K562 (cell line): ENCODE measurements around the gene ACAT1. TPM values are rescaled to one million over a fixed set of nuclear protein-coding genes. Genes with fewer than 3 reads are reported as not detected.

Source experiments
- BDP1 ChIP-seq: IDR thresholded peaks from 3 replicates; pipeline ENCODE4 v1.6.1; 2011; ENCODE audit not compliant: insufficient read length, insufficient read depth
- C11orf30 ChIP-seq: fragments of 450-650 bp; IDR thresholded peaks from 2 replicates; pipeline ENCODE4 v1.6.1; 2016; ENCODE audit warnings: low read depth, mild to moderate bottlenecking
- KHSRP ChIP-seq: fragments of 450-650 bp; IDR thresholded peaks from 2 replicates; pipeline ENCODE4 v1.6.1; 2017
- NFIX ChIP-seq: fragments of 250-450 bp; sonication (Bioruptor Pico); IDR thresholded peaks from 2 replicates; pipeline ENCODE4 v1.4.0; 2020; ENCODE audit warnings: low read depth, mild to moderate bottlenecking, moderate library complexity
- OTX1 ChIP-seq: fragments of 450-650 bp; formaldehyde crosslinking; IDR thresholded peaks from 2 replicates; pipeline ENCODE4 v1.4.0; 2022; ENCODE audit warnings: mild to moderate bottlenecking
- RBM34 ChIP-seq: fragments of 200-400 bp; formaldehyde crosslinking; IDR thresholded peaks from 2 replicates; pipeline ENCODE4 v1.6.1; 2018; ENCODE audit warnings: low read length, borderline replicate concordance; ENCODE audit not compliant: insufficient read depth
- SMARCE1 ChIP-seq: fragments of 450-650 bp; IDR thresholded peaks from 2 replicates; pipeline ENCODE4 v1.7.1; 2016; ENCODE audit warnings: mild to moderate bottlenecking
- THRB ChIP-seq: fragments of 450-650 bp; formaldehyde crosslinking; conservative IDR thresholded peaks from 2 replicates; pipeline ENCODE4 v1.4.0; 2022; ENCODE audit warnings: mild to moderate bottlenecking, missing genetic modification characterization
- ZBTB33 ChIP-seq: sonication (generic); formaldehyde crosslinking; IDR thresholded peaks from 2 replicates; pipeline ENCODE4 v1.8.1; 2023; ENCODE audit warnings: mild to moderate bottlenecking, missing genetic modification reagents
- polyA plus RNA-seq, 8 experiments: library from polyadenylated mRNA; depleted of rRNA in 4 of 8; stranded (reverse) in 5 of 8; unstranded in 3 of 8; fragments of >200 nt; fragmentation: Nextera tagmentation in 2 of 8; fragmentation: Illumina TruSeq in 1 of 8; extraction: Ambion mirVana in 2 of 8; extraction: Trizol in 1 of 8; gene quantifications; 2 replicates each; pipeline versions ENCODE4 v1.2.1 to v1.2.3, GENCODE V29; 2011 to 2014; ENCODE audit warnings: inconsistent platforms in 1 of 8, missing spikeins in 1 of 8
- total RNA-seq, 7 experiments: library from RNA; depleted of rRNA in 6 of 7; stranded (reverse); fragments of >200 nt in 6 of 7; fragmentation: Illumina TruSeq in 2 of 7; extraction: Trizol in 2 of 7; gene quantifications; 2 replicates each; pipeline versions ENCODE4 v1.2.1 to v1.2.3, GENCODE V29; 2011 to 2021; ENCODE audit warnings: low replicate concordance in 1 of 7
- TF ChIP-seq, protein P1 (sequence below): fragments of 200-800 bp; sonication (Bioruptor generic); IDR thresholded peaks from 2 replicates; pipeline ENCODE4 v1.6.1; 2016; ENCODE audit warnings: missing genetic modification characterization, missing compliant biosample characterization
- TF ChIP-seq, protein P2 (sequence below): sonication (generic); formaldehyde crosslinking; IDR thresholded peaks from 2 replicates; pipeline ENCODE4 v1.8.1; 2023; ENCODE audit warnings: mild to moderate bottlenecking, missing genetic modification reagents

Gene ACAT1
- total and polyA plus RNA-seq, 9 of the 15 experiments (the other 6 are each of a cell fraction or from before 2014, with no cell fraction given): 65.1 to 204 (median 104) TPM

GRCh38 chr11:108084811-108085210 is 36.6 kb upstream of the ACAT1 start (continued):
- TF ChIP-seq, protein P1, sequence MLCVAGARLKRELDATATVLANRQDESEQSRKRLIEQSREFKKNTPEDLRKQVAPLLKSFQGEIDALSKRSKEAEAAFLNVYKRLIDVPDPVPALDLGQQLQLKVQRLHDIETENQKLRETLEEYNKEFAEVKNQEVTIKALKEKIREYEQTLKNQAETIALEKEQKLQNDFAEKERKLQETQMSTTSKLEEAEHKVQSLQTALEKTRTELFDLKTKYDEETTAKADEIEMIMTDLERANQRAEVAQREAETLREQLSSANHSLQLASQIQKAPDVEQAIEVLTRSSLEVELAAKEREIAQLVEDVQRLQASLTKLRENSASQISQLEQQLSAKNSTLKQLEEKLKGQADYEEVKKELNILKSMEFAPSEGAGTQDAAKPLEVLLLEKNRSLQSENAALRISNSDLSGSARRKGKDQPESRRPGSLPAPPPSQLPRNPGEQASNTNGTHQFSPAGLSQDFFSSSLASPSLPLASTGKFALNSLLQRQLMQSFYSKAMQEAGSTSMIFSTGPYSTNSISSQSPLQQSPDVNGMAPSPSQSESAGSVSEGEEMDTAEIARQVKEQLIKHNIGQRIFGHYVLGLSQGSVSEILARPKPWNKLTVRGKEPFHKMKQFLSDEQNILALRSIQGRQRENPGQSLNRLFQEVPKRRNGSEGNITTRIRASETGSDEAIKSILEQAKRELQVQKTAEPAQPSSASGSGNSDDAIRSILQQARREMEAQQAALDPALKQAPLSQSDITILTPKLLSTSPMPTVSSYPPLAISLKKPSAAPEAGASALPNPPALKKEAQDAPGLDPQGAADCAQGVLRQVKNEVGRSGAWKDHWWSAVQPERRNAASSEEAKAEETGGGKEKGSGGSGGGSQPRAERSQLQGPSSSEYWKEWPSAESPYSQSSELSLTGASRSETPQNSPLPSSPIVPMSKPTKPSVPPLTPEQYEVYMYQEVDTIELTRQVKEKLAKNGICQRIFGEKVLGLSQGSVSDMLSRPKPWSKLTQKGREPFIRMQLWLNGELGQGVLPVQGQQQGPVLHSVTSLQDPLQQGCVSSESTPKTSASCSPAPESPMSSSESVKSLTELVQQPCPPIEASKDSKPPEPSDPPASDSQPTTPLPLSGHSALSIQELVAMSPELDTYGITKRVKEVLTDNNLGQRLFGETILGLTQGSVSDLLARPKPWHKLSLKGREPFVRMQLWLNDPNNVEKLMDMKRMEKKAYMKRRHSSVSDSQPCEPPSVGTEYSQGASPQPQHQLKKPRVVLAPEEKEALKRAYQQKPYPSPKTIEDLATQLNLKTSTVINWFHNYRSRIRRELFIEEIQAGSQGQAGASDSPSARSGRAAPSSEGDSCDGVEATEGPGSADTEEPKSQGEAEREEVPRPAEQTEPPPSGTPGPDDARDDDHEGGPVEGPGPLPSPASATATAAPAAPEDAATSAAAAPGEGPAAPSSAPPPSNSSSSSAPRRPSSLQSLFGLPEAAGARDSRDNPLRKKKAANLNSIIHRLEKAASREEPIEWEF (CRISPR knock-in tag): no peak
- TF ChIP-seq, protein P2, sequence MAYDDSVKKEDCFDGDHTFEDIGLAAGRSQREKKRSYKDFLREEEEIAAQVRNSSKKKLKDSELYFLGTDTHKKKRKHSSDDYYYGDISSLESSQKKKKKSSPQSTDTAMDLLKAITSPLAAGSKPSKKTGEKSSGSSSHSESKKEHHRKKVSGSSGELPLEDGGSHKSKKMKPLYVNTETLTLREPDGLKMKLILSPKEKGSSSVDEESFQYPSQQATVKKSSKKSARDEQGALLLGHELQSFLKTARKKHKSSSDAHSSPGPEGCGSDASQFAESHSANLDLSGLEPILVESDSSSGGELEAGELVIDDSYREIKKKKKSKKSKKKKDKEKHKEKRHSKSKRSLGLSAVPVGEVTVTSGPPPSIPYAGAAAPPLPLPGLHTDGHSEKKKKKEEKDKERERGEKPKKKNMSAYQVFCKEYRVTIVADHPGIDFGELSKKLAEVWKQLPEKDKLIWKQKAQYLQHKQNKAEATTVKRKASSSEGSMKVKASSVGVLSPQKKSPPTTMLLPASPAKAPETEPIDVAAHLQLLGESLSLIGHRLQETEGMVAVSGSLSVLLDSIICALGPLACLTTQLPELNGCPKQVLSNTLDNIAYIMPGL (CRISPR knock-in tag): no peak
- TF ChIP-seq ZBTB33 (CRISPR knock-in tag): no peak
- no peak for TF ChIP-seq OTX1
- TF ChIP-seq SMARCE1: no peak
- no peak for TF ChIP-seq RBM34
- TF ChIP-seq C11orf30: no peak
- TF ChIP-seq KHSRP: no peak
- TF ChIP-seq BDP1: no peak
- no peak for TF ChIP-seq THRB
- TF ChIP-seq NFIX (CRISPR knock-in tag): no peak
- TF ChIP-seq, all 486 proteins: peak for 0
